Breast epithelium (tissue), 3 donors: ENCODE measurements around the gene TRIM27.

Source experiments
- POLR2A ChIP-seq: fragments of 450-650 bp; IDR thresholded peaks from one replicate; pipeline ENCODE4 v1.6.1; 2016; ENCODE audit warnings: antibody characterized with exemption, mild to moderate bottlenecking, moderate library complexity
- POLR2AphosphoS5 ChIP-seq, 3 donors: sonication (generic); formaldehyde crosslinking; IDR thresholded peaks; one replicate each; pipeline ENCODE4 v1.6.1; 2017; ENCODE audit warnings: antibody characterized with exemption in 3 of 3
- TF ChIP-seq, protein P1 (sequence below), 3 donors: fragments of 450-650 bp; IDR thresholded peaks; one replicate each; pipeline ENCODE4 v1.5.1; 2016 to 2017; ENCODE audit warnings: antibody characterized with exemption in 3 of 3, mild to moderate bottlenecking in 3 of 3, moderate library complexity in 3 of 3

- TF ChIP-seq, protein P1, sequence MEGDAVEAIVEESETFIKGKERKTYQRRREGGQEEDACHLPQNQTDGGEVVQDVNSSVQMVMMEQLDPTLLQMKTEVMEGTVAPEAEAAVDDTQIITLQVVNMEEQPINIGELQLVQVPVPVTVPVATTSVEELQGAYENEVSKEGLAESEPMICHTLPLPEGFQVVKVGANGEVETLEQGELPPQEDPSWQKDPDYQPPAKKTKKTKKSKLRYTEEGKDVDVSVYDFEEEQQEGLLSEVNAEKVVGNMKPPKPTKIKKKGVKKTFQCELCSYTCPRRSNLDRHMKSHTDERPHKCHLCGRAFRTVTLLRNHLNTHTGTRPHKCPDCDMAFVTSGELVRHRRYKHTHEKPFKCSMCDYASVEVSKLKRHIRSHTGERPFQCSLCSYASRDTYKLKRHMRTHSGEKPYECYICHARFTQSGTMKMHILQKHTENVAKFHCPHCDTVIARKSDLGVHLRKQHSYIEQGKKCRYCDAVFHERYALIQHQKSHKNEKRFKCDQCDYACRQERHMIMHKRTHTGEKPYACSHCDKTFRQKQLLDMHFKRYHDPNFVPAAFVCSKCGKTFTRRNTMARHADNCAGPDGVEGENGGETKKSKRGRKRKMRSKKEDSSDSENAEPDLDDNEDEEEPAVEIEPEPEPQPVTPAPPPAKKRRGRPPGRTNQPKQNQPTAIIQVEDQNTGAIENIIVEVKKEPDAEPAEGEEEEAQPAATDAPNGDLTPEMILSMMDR (IDR thresholded peaks at IDR 0.05), result no peak
- TF ChIP-seq POLR2A (no peak), POLR2AphosphoS5 (IDR thresholded peaks at IDR 0.05) (peak in 2 of 3 donors; percentile 16 to 42)
Measured at GRCh38 chr6:28910901-28911690, 12.7 kb downstream of the TRIM27 start.
